ENCODE data around the gene ADGRA1.

ADGRA1 gene

DNA sequence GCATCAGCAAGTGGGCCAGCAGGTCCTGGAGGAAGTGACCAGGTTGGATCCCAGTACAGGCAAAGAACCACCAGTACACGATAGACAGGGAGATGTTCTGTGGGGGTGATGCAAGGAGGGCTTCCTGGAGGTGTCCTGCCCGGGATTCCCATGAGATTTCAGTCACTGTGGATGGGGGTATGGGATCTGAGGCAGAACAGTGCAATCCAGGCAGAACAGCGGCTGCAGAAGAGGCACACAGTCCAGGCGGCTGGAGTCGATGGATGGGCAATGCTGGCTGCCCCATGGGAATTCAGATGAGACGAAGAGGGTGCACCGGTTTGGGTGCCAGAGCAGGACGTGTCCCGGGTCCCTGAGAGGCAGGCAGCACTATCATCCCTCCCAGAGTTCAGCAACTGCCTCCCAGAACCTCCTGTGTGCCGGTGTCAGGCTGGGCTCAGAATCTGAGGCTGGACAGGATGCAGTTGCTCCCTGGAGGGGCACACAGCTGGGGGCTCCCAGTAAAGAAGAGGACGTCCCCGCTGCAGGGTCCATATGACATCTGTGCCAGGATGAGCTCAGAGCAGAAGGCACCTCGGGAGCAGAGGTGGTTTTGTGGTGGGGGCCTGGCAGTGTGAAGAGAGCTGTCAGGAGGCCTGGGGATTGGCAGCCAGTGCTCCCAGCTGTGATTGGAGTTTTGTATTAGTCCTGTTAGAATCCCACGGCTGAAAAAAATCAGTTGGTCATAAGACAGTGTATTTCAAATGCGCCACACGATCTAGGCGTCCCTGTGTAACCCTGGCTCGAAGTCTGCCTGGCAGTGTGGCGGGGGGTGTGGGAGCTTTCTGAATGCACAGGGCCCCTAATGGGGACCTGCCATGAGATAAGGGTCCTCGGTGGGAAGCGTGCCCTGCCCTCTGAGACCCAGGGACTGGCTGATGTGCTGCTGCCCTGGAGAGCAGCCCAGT, 75.5 kb downstream of the ADGRA1 start:
- no peak overlapping the region for H3K4me2 ChIP-seq (ENCODE audit: low read length)
- no peak overlapping the region for H3K27ac ChIP-seq (ENCODE audit: low read length)
- H2AFZ ChIP-seq (ENCODE audit: low read depth, low read length): no peak overlapping the region
- H3K79me2 ChIP-seq (ENCODE audit: low read length): no peaks in the 10 kb centered on the region
- TF ChIP-seq, protein P1, sequence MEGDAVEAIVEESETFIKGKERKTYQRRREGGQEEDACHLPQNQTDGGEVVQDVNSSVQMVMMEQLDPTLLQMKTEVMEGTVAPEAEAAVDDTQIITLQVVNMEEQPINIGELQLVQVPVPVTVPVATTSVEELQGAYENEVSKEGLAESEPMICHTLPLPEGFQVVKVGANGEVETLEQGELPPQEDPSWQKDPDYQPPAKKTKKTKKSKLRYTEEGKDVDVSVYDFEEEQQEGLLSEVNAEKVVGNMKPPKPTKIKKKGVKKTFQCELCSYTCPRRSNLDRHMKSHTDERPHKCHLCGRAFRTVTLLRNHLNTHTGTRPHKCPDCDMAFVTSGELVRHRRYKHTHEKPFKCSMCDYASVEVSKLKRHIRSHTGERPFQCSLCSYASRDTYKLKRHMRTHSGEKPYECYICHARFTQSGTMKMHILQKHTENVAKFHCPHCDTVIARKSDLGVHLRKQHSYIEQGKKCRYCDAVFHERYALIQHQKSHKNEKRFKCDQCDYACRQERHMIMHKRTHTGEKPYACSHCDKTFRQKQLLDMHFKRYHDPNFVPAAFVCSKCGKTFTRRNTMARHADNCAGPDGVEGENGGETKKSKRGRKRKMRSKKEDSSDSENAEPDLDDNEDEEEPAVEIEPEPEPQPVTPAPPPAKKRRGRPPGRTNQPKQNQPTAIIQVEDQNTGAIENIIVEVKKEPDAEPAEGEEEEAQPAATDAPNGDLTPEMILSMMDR (IDR thresholded peaks at IDR 0.05; ENCODE audit: low read depth, low read length): no peak
- TF ChIP-seq EZH2phosphoT487 (IDR thresholded peaks at IDR 0.05; ENCODE audit: low read depth): no peak
- H3K9me3 ChIP-seq (ENCODE audit: insufficient read depth, low read length): no peaks in the 10 kb centered on the region
- no peaks in the 10 kb centered on the region for H3K27me3 ChIP-seq (ENCODE audit: low read depth, low read length)
- no peaks in the 10 kb centered on the region for H3K4me1 ChIP-seq (ENCODE audit: low read length)
- H3K4me3 ChIP-seq (ENCODE audit: low read length): no peak overlapping the region
- no peak overlapping the region for H3K9ac ChIP-seq (ENCODE audit: low read length)
- no peaks in the 10 kb centered on the region for H3K36me3 ChIP-seq (replicated peaks; ENCODE audit: low read depth, low read length)
- no peaks in the 10 kb centered on the region for H4K20me1 ChIP-seq (ENCODE audit: insufficient read depth, low read length)

DNA sequence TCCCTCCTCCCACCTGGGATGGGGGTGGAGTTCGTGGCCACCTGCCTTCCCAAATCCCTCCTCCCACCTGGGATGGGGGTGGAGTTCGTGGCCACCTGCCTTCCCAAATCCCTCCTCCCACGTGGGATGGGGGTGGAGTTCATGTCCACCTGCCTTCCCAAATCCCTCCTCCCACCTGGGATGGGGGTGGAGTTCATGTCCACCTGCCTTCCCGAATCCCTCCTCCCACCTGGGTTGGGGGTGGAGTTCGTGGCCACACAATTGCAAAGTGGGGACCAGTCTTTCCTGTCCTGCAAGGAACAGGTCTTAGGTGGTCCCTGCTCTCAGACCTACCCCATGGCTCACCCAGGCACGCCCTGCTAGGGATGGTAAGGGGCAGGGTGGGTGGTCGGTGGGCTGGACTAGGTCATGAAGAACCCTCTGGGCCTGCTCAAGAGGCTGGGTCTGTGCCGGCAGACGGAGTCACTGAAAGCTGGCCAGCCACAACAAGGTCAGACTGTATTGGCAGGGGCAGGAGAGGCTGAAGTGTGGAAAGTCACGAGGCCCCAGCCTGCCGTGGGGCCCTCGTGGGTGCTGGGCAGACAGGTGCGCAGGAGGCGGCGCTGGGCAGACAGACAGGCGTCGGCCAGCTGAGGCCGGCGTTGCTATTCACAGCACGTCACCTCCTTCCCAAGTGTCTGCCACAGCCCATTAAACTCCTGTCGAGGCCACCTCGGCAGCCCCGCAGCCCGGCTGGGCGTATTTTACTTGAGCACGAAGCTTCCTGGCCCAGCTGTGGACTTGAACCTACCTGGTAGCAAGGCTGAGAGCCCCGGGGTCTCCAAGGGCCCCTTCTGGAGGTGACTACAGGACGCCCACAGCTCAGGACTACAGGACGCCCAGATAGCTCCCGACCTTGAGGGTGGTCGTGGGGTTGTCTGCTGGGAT, 76.4 kb downstream of the ADGRA1 start:
- H3K4me2 ChIP-seq (ENCODE audit: low read length): no peak overlapping the region
- H3K9me3 ChIP-seq (ENCODE audit: insufficient read depth, low read length): no peaks in the 10 kb centered on the region
- no peak overlapping the region for H3K9ac ChIP-seq (ENCODE audit: low read length)
- no peaks in the 10 kb centered on the region for H3K4me1 ChIP-seq (ENCODE audit: low read length)
- H4K20me1 ChIP-seq (ENCODE audit: insufficient read depth, low read length): no peaks in the 10 kb centered on the region
- H3K4me3 ChIP-seq (ENCODE audit: low read length): no peak overlapping the region
- H3K79me2 ChIP-seq (ENCODE audit: low read length): no peaks in the 10 kb centered on the region
- no peak overlapping the region for H2AFZ ChIP-seq (ENCODE audit: low read depth, low read length)
- no peak for TF ChIP-seq EZH2phosphoT487 (IDR thresholded peaks at IDR 0.05; ENCODE audit: low read depth)
- TF ChIP-seq, protein P1 (IDR thresholded peaks at IDR 0.05; ENCODE audit: low read depth, low read length): no peak
- no peaks in the 10 kb centered on the region for H3K27me3 ChIP-seq (ENCODE audit: low read depth, low read length)
- no peak overlapping the region for H3K27ac ChIP-seq (ENCODE audit: low read length)
- H3K36me3 ChIP-seq (replicated peaks; ENCODE audit: low read depth, low read length): no peaks in the 10 kb centered on the region

- Histone ChIP-seq H3K36me3 (replicated peaks; ENCODE audit: low read depth, low read length) (no peaks in the 10 kb centered on the region), H3K4me2 (ENCODE audit: low read length) (no peak overlapping the region), H3K9ac (ENCODE audit: low read length) (no peak overlapping the region), H3K27ac (ENCODE audit: low read length) (no peak overlapping the region), H3K27me3 (ENCODE audit: low read depth, low read length) (no peaks in the 10 kb centered on the region), H3K79me2 (ENCODE audit: low read length) (no peaks in the 10 kb centered on the region), H4K20me1 (ENCODE audit: insufficient read depth, low read length) (no peaks in the 10 kb centered on the region), H3K4me1 (ENCODE audit: low read length) (no peaks in the 10 kb centered on the region), H2AFZ (ENCODE audit: low read depth, low read length) (no peak overlapping the region), H3K9me3 (ENCODE audit: insufficient read depth, low read length) (no peaks in the 10 kb centered on the region), H3K4me3 (ENCODE audit: low read length) (no peak overlapping the region)
- TF ChIP-seq, protein P1 (IDR thresholded peaks at IDR 0.05; ENCODE audit: low read depth, low read length): no peak
- no peak for TF ChIP-seq EZH2phosphoT487 (IDR thresholded peaks at IDR 0.05; ENCODE audit: low read depth)
Observed at GRCh38 chr10:133164816-133165555, 77.3 kb downstream of the ADGRA1 start.
